Measurements from ENCODE around the gene VPS13A. TPM values are rescaled to one million over a fixed set of nuclear protein-coding genes. Genes with fewer than 3 reads are reported as not detected.
A peak's percentile ranks its signal among the peaks of the same experiment; 100 is the strongest.

Gene VPS13A
- total RNA-seq, 2 experiments from 2014 or later: 34.4 to 37.0 TPM

GRCh38 chr9:77457916-77458592, 280.7 kb downstream of the VPS13A start:
- peak; percentile 71 for DNase-seq
- no peaks in the 10 kb centered on the region for H3K9me3 Mint-ChIP-seq
- no peak overlapping the region for H3K27ac Mint-ChIP-seq
- H3K36me3 Mint-ChIP-seq (ENCODE audit: low read depth): no peaks in the 10 kb centered on the region
- TF ChIP-seq CTCF (IDR thresholded peaks at IDR 0.05): peak; percentile 91
- intact Hi-C loops (cut with micrococcal nuclease): loop anchor here (2.0 kb wide), 1 partner anchor 293 kb away; no protein-coding TSS in a partner anchor
- ChIA-PET CTCF (interaction anchor here (0.6 to 10.8 kb wide), 46 partner anchors 10 to 757 kb away, joined by 3 to 141 read pairs (median 6); no protein-coding TSS in a partner anchor), POLR2A (no interaction called here)
- no peaks in the 10 kb centered on the region for H3K27me3 Mint-ChIP-seq
- H3K4me1 Mint-ChIP-seq (ENCODE audit: low read depth): peaks cover 13% of the 10 kb centered on the region
- no peak overlapping the region for H3K4me3 Mint-ChIP-seq
- peak; percentile 85 for ATAC-seq

GRCh38 chr9:77460938-77461337, 283.6 kb downstream of the VPS13A start:
- Mint-ChIP-seq H3K4me1 (ENCODE audit: low read depth) (peaks cover 7% of the 10 kb centered on the region), H3K9me3 (no peaks in the 10 kb centered on the region), H3K36me3 (ENCODE audit: low read depth) (no peaks in the 10 kb centered on the region), H3K4me3 (no peak overlapping the region), H3K27ac (no peak overlapping the region), H3K27me3 (no peaks in the 10 kb centered on the region)
- no peak for TF ChIP-seq CTCF (IDR thresholded peaks at IDR 0.05)
- intact Hi-C loops (cut with micrococcal nuclease): no loop called here
- POLR2A ChIA-PET: interaction anchor here (0.6 to 1.5 kb wide), 2 partner anchors 18 to 61 kb away, joined by 3 to 4 read pairs; no protein-coding TSS in a partner anchor
- CTCF ChIA-PET: interaction anchor here (0.9 to 10.8 kb wide), 3 partner anchors 16 to 27 kb away, joined by 3 to 141 read pairs (median 4); no protein-coding TSS in a partner anchor
- DNase-seq: no peak
- ATAC-seq: no peak

- ChIA-PET CTCF (interaction anchor here (0.9 to 10.8 kb wide), 5 partner anchors 8 to 573 kb away, joined by 3 to 141 read pairs (median 4); no protein-coding TSS in a partner anchor), POLR2A (no interaction called here)
- peaks cover 5% of the 10 kb centered on the region for H3K4me1 Mint-ChIP-seq (ENCODE audit: low read depth)
- H3K4me3 Mint-ChIP-seq: no peak overlapping the region
- no peaks in the 10 kb centered on the region for H3K27me3 Mint-ChIP-seq
- H3K36me3 Mint-ChIP-seq (ENCODE audit: low read depth): no peaks in the 10 kb centered on the region
- ATAC-seq (no peak), DNase-seq (no peak)
- intact Hi-C loops (cut with micrococcal nuclease): no loop called here
- TF ChIP-seq CTCF (IDR thresholded peaks at IDR 0.05): no peak
- no peaks in the 10 kb centered on the region for H3K9me3 Mint-ChIP-seq
- H3K27ac Mint-ChIP-seq: no peak overlapping the region
Observed at GRCh38 chr9:77462066-77462465, 284.7 kb downstream of the VPS13A start.

- no peaks in the 10 kb centered on the region for H3K36me3 Mint-ChIP-seq (ENCODE audit: low read depth)
- ATAC-seq (no peak), DNase-seq (no peak)
- no peak overlapping the region for H3K27ac Mint-ChIP-seq
- no peaks in the 10 kb centered on the region for H3K27me3 Mint-ChIP-seq
- peaks cover under 1% of the 10 kb centered on the region for H3K4me1 Mint-ChIP-seq (ENCODE audit: low read depth)
- ChIA-PET CTCF (interaction anchor here (1.2 to 2.0 kb wide), 3 partner anchors 9 to 288 kb away, joined by 3 to 5 read pairs (median 4); no protein-coding TSS in a partner anchor), POLR2A (no interaction called here)
- H3K4me3 Mint-ChIP-seq: no peak overlapping the region
- TF ChIP-seq CTCF (IDR thresholded peaks at IDR 0.05): no peak
- intact Hi-C loops (cut with micrococcal nuclease): no loop called here
- H3K9me3 Mint-ChIP-seq: no peaks in the 10 kb centered on the region
Observed at GRCh38 chr9:77463151-77463550, 285.8 kb downstream of the VPS13A start.

- no peaks in the 10 kb centered on the region for H3K4me1 Mint-ChIP-seq (ENCODE audit: low read depth)
- no peak for ATAC-seq
Observed at GRCh38 chr9:77464661-77465060, 287.3 kb downstream of the VPS13A start.

More at GRCh38 chr9:77464661-77465060, 287.3 kb downstream of the VPS13A start:
- Mint-ChIP-seq H3K27ac (no peak overlapping the region), H3K36me3 (ENCODE audit: low read depth) (no peaks in the 10 kb centered on the region), H3K27me3 (no peaks in the 10 kb centered on the region), H3K4me3 (no peak overlapping the region), H3K9me3 (no peaks in the 10 kb centered on the region)
- POLR2A ChIA-PET: no interaction called here
- intact Hi-C loops (cut with micrococcal nuclease): no loop called here
- CTCF ChIA-PET: interaction anchor here (0.6 to 9.7 kb wide), 2 partner anchors 8 to 25 kb away, joined by 3 to 115 read pairs; no protein-coding TSS in a partner anchor
- TF ChIP-seq CTCF (IDR thresholded peaks at IDR 0.05): no peak
- no peak for DNase-seq

Data from activated CD8-positive, alpha-beta T cell treated with anti-CD3 and anti-CD28 coated beads for 36 hours (primary cell).